Lung (tissue), 12 donors: Measurements from ENCODE around the gene P4HA1. TPM values are rescaled to one million over a fixed set of nuclear protein-coding genes. Genes with fewer than 3 reads are reported as not detected.

Experiments used
- ATAC-seq: fragments of 200-7000 bp; cut with Tn5 transposase; one replicate; pipeline ENCODE4 v1.9.1; 2020; ENCODE audit warnings: moderate number of reproducible peaks; ENCODE audit not compliant: insufficient read depth, low FRiP score
- DNase-seq, 3 donors: peaks; one replicate each; pipeline ENCODE4 v3.0.0-alpha.2; 2013 to 2017
- H3K27ac ChIP-seq, 2 donors: one replicate each; pipeline ENCODE4 v1.5.1; 2013; ENCODE audit warnings: mild to moderate bottlenecking in 2 of 2, moderate library complexity in 2 of 2, control low read depth in 1 of 2, inconsistent platforms in 1 of 2, low read depth in 1 of 2, low read length in 1 of 2
- H3K27me3 ChIP-seq, 3 donors: one replicate each; pipeline ENCODE4 v1.5.1; 2013; ENCODE audit warnings: low read length in 2 of 3; ENCODE audit not compliant: control insufficient read depth in 3 of 3, insufficient read depth in 3 of 3
- H3K36me3 ChIP-seq, 4 donors: one replicate each; pipeline ENCODE4 v1.5.1; 2013; ENCODE audit warnings: low read length in 4 of 4, mild to moderate bottlenecking in 1 of 4, moderate library complexity in 1 of 4; ENCODE audit not compliant: control insufficient read depth in 4 of 4, insufficient read depth in 4 of 4
- H3K4me1 ChIP-seq, 5 donors: one replicate each; pipeline ENCODE4 v1.5.1; 2013; ENCODE audit warnings: low read length in 5 of 5, mild to moderate bottlenecking in 2 of 5, moderate library complexity in 1 of 5; ENCODE audit not compliant: control insufficient read depth in 5 of 5, insufficient read depth in 5 of 5
- H3K4me3 ChIP-seq: one replicate; pipeline ENCODE4 v1.5.1; 2013; ENCODE audit warnings: mild to moderate bottlenecking, control low read depth, moderate library complexity
- H3K9ac ChIP-seq, 2 donors: one replicate each; pipeline ENCODE4 v1.5.1; 2013; ENCODE audit warnings: low read length in 2 of 2, control low read depth in 1 of 2; ENCODE audit not compliant: insufficient read depth in 1 of 2
- H3K9me3 ChIP-seq, 4 donors: one replicate each; pipeline ENCODE4 v1.5.1; 2013; ENCODE audit warnings: low read length in 3 of 4, mild to moderate bottlenecking in 1 of 4, moderate library complexity in 1 of 4; ENCODE audit not compliant: control insufficient read depth in 4 of 4, insufficient read depth in 3 of 4
- WGBS, 2 donors: extraction: QIAGEN DNeasy Blood & Tissue Kit; methylation state at CpG; one replicate each; pipeline ENCODE4 v1.1.7; 2013; 5-methylcytosine and 5-hydroxymethylcytosine counted together
- polyA plus RNA-seq, 2 donors: library from polyadenylated mRNA; stranded (reverse); fragments of 200-250 nt; gene quantifications; one replicate each; pipeline ENCODE4 v1.2.1, GENCODE V29; 2013
- total RNA-seq, 2 donors: library from RNA; depleted of rRNA in 1 of 2; stranded (reverse); fragments of >200 nt in 1 of 2; gene quantifications; one replicate each; pipeline ENCODE4 v1.2.1, GENCODE V29; 2014 to 2021
- TF ChIP-seq, protein P1 (sequence below): IDR thresholded peaks from 2 replicates; pipeline ENCODE4 v1.5.1; 2012; ENCODE audit warnings: mild to moderate bottlenecking; ENCODE audit errors: control extremely low read depth, extremely low read depth
- donor health status: control.
- donor health status: control.
- donor health status: Bipolar disorder and iron deficiency.
- donor health status: healthy.
- donor health status: DM: yes; HTN: yes; CAD: no.

The P4HA1 gene
- total and polyA plus RNA-seq, 4 donors, result 10.5 to 71.0 (median 32.2) TPM

- Histone ChIP-seq H3K27me3 (no peaks in the 10 kb centered on the region), H3K9me3 (no peaks in the 10 kb centered on the region), H3K36me3 (no peaks in the 10 kb centered on the region), H3K27ac (no peak overlapping the region), H3K4me3 (no peak overlapping the region), H3K4me1 (peaks cover 0 to 20% (median 3%) of the 10 kb centered on the region in 5 donors), H3K9ac (no peak overlapping the region)
- DNase-seq (peak in 1 of 3 donors; percentile 23), ATAC-seq (no peak)
- TF ChIP-seq, protein P1, sequence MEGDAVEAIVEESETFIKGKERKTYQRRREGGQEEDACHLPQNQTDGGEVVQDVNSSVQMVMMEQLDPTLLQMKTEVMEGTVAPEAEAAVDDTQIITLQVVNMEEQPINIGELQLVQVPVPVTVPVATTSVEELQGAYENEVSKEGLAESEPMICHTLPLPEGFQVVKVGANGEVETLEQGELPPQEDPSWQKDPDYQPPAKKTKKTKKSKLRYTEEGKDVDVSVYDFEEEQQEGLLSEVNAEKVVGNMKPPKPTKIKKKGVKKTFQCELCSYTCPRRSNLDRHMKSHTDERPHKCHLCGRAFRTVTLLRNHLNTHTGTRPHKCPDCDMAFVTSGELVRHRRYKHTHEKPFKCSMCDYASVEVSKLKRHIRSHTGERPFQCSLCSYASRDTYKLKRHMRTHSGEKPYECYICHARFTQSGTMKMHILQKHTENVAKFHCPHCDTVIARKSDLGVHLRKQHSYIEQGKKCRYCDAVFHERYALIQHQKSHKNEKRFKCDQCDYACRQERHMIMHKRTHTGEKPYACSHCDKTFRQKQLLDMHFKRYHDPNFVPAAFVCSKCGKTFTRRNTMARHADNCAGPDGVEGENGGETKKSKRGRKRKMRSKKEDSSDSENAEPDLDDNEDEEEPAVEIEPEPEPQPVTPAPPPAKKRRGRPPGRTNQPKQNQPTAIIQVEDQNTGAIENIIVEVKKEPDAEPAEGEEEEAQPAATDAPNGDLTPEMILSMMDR, result no peak
- 55 to 65% methylated on average over 4 of the region's 4 CpGs for WGBS, 2 donors
Measured at GRCh38 chr10:73086816-73087215, 9.8 kb downstream of the P4HA1 start.

DNA sequence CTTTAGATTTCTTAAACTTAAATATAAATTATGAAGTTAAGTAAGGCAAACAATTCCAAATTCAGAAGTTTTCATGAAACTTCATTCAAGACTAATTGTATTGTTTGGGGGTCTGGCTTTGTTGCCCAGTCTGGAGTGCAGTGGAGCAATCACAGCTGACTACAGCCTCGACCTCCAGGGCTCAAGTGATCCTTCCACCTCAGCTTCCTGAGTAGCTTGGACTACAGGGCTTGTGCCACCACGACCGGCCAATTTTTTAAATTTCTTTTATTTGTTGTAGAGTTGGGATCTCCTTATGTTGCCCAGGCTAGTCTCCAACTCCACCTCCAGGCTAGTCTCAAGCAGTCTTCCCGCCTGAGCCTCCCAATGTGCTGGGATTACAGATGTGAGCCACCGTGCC is 12.5 kb downstream of the P4HA1 start:
- H3K9ac ChIP-seq, result no peak overlapping the region
- TF ChIP-seq, protein P1, result no peak

DNA sequence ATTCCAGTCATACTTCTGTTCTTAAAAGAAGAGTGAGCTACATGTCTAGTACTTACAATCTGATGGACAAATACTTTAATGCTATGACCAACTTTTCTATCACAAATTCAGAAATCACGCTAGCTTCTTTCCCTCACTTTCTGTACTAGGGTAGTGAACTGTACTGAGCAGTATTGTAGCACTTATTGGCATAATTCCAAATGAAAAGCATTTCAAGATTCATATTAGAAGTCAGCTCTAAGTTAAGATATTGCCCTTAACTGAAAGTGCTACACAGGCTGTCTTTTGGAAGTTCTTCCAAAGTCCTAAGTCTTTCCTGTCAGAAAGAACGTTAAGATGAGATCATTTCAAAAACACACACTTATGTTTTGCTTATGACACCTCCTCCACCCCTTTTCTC is 13.4 kb downstream of the P4HA1 start:
- peaks cover 0 to 23% (median 3%) of the 10 kb centered on the region in 5 donors for H3K4me1 ChIP-seq
- DNase-seq (peak in 2 of 3 donors; percentile 54 to 67), ATAC-seq (no peak)
- no peaks in the 10 kb centered on the region for H3K9me3 ChIP-seq
- H3K4me3 ChIP-seq, result no peak overlapping the region
- peak overlapping the region in 1 of 2 donors; percentile 51 for H3K9ac ChIP-seq
- 45 to 69% methylated on average over 2 of the region's 2 CpGs for WGBS, 2 donors
- no peak overlapping the region for H3K27ac ChIP-seq
- no peaks in the 10 kb centered on the region for H3K27me3 ChIP-seq
- H3K36me3 ChIP-seq, result no peaks in the 10 kb centered on the region
- TF ChIP-seq, protein P1, result no peak

More for the DNA sequence above, 12.5 kb downstream of the P4HA1 start:
- Histone ChIP-seq H3K9me3 (no peaks in the 10 kb centered on the region), H3K4me1 (peaks cover 0 to 26% (median 3%) of the 10 kb centered on the region in 5 donors), H3K27ac (no peak overlapping the region), H3K4me3 (no peak overlapping the region), H3K27me3 (no peaks in the 10 kb centered on the region), H3K36me3 (no peaks in the 10 kb centered on the region)
- ATAC-seq (no peak), DNase-seq (no peak)
- 76 to 87% methylated on average over 5 of the region's 5 CpGs for WGBS, 2 donors
